Right lobe of liver (tissue), 4 donors: ENCODE measurements around the gene PNLIPRP2.

Experiments used
- POLR2A ChIP-seq: fragments of 450-650 bp; IDR thresholded peaks from one replicate; pipeline ENCODE4 v1.6.1; 2017; ENCODE audit warnings: antibody characterized with exemption, mild to moderate bottlenecking
- TF ChIP-seq, protein P1 (sequence below), 4 donors: fragments of 200-600 bp in 3 of 4; fragments of 450-650 bp in 1 of 4; IDR thresholded peaks; one replicate each; pipeline versions ENCODE4 v1.5.1 to v1.8.0; 2016 to 2022; ENCODE audit warnings: antibody characterized with exemption in 4 of 4, mild to moderate bottlenecking in 2 of 4
- donor health status: DM: no; HTN: no; CAD: no.
- donor health status: DM: no; HTN: no; CAD: no.
- donor health status: DM: no; HTN: yes; CAD: no.

GRCh38 chr10:116655568-116655967, 34.8 kb downstream of the PNLIPRP2 start:
- TF ChIP-seq, protein P1, sequence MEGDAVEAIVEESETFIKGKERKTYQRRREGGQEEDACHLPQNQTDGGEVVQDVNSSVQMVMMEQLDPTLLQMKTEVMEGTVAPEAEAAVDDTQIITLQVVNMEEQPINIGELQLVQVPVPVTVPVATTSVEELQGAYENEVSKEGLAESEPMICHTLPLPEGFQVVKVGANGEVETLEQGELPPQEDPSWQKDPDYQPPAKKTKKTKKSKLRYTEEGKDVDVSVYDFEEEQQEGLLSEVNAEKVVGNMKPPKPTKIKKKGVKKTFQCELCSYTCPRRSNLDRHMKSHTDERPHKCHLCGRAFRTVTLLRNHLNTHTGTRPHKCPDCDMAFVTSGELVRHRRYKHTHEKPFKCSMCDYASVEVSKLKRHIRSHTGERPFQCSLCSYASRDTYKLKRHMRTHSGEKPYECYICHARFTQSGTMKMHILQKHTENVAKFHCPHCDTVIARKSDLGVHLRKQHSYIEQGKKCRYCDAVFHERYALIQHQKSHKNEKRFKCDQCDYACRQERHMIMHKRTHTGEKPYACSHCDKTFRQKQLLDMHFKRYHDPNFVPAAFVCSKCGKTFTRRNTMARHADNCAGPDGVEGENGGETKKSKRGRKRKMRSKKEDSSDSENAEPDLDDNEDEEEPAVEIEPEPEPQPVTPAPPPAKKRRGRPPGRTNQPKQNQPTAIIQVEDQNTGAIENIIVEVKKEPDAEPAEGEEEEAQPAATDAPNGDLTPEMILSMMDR (IDR thresholded peaks at IDR 0.05): no peak
- no peak for TF ChIP-seq POLR2A
